D721Med (cell line): ENCODE results near the gene PSEN2.

ENCODE experiments used
- DNase-seq: peaks from one replicate; pipeline ENCODE4 v3.0.0; 2011; ENCODE audit warnings: low spot score; ENCODE audit not compliant: insufficient read length
- FAIRE-seq: peaks from 2 replicates; lab custom pipeline; 2011; peaks lifted over from hg19 to GRCh38; lab: Jason Lieb, UNC
- CTCF ChIP-seq: IDR thresholded peaks from 2 replicates; pipeline ENCODE4 v1.5.1; 2012; ENCODE audit warnings: mild to moderate bottlenecking, control low read depth; ENCODE audit not compliant: insufficient read depth; ENCODE audit errors: missing control alignments

PSEN2 gene

GRCh38 chr1:226882631-226883409 lies 12.4 kb downstream of the PSEN2 start:
- FAIRE-seq (no peak), DNase-seq (no peak)
- no peak for TF ChIP-seq CTCF

GRCh38 chr1:226883630-226884029 lies 13.2 kb downstream of the PSEN2 start:
- no peak for FAIRE-seq
- DNase-seq, result no peak
- no peak for TF ChIP-seq CTCF

- FAIRE-seq, result no peak
- no peak for DNase-seq
Observed at GRCh38 chr1:226884116-226884625, 13.8 kb downstream of the PSEN2 start.

GRCh38 chr1:226884966-226885820 lies 14.8 kb downstream of the PSEN2 start:
- DNase-seq, result no peak
- no peak for TF ChIP-seq CTCF
- FAIRE-seq, result no peak

More at GRCh38 chr1:226884116-226884625, 13.8 kb downstream of the PSEN2 start:
- TF ChIP-seq CTCF, result no peak

GRCh38 chr1:226886122-226886901 lies 15.9 kb downstream of the PSEN2 start:
- DNase-seq (no peak), FAIRE-seq (no peak)
- TF ChIP-seq CTCF, result no peak

- TF ChIP-seq CTCF, result no peak
- no peak for DNase-seq
- no peak for FAIRE-seq
Observed at GRCh38 chr1:226887006-226887405, 16.6 kb downstream of the PSEN2 start.
